Left ventricle myocardium inferior (tissue), 1 donor: ENCODE results near the gene NEDD4L. TPM values are rescaled to one million over a fixed set of nuclear protein-coding genes. Genes with fewer than 3 reads are reported as not detected.
A peak's percentile ranks its signal among the peaks of the same experiment; 100 is the strongest.

Experiments used
- DNase-seq: peaks from one replicate; pipeline ENCODE4 v3.0.0-alpha.2; 2020
- H3K27ac ChIP-seq: fragments of 200-600 bp; replicated peaks from 2 replicates; pipeline ENCODE4 v1.8.0; 2021
- H3K27me3 ChIP-seq: fragments of 200-600 bp; 2 replicates; pipeline ENCODE4 v1.8.0; 2021; ENCODE audit warnings: low read depth
- H3K36me3 ChIP-seq: fragments of 200-600 bp; 2 replicates; pipeline ENCODE4 v1.8.0; 2021
- H3K4me1 ChIP-seq: fragments of 200-600 bp; 2 replicates; pipeline ENCODE4 v1.8.0; 2021
- H3K4me3 ChIP-seq: fragments of 200-600 bp; 2 replicates; pipeline ENCODE4 v1.8.0; 2021; ENCODE audit warnings: mild to moderate bottlenecking, moderate library complexity
- H3K9me3 ChIP-seq: fragments of 200-600 bp; replicated peaks from 2 replicates; pipeline ENCODE4 v1.8.0; 2021
- CTCF ChIP-seq: fragments of 200-600 bp; IDR thresholded peaks from 2 replicates; pipeline ENCODE4 v1.8.0; 2021; ENCODE audit warnings: antibody characterized with exemption, mild to moderate bottlenecking, borderline replicate concordance
- intact Hi-C: fragments of 100-400 bp; cut with micrococcal nuclease; formaldehyde crosslinking; loops from one replicate; pipeline ENCODE4 v1.11.0; 2022
- total RNA-seq: library from RNA; stranded (reverse); fragmentation: NEBNext Ultra II Directional; extraction: Animal tissue kit (Norgen Biotek cat#: 25700); gene quantifications from one replicate; pipeline ENCODE4 v1.2.1, GENCODE V29; 2021
- donor health status: DM: no; HTN: yes; CAD: no; lungs with severe emphysema.

Gene NEDD4L
- total RNA-seq, 1 donor from 2014 or later = 45.8 TPM

DNA sequence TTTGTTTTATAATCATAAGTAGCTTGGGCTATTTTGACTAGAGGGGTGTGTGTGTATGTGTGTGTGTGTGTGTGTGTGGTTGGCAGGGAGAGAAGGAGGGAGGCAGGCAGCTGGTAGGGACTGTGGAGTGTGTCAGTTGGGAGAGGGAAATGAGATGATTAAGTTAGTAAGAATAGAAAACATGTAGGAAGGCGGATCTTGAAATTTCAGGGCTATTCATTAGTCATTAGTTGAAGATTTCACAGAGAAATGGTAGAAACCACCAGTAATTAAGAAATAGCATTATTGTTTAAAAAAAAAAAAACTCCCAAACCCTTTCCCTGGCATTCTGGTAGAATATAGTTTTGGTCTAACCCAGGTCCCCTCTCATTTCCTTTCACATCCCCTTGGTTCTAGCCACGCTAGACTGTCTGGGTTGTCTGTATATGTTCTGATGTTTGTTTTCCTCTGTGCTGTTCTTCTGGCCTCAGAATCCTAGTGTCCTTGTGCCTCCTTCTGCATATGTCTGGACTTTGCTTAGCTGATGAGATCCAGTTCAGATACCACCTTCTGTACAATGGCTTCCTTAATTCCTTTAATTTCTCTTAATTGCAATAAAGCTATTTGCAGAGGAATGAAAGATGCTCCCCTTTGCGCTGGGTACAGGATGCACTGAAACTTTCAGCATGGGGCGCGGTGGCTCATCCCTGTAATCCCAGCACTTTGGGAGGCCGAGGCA is 161.6 kb downstream of the NEDD4L start:
- TF ChIP-seq CTCF = no peak
- no peak overlapping the region for H3K27ac ChIP-seq
- DNase-seq = no peak

DNA sequence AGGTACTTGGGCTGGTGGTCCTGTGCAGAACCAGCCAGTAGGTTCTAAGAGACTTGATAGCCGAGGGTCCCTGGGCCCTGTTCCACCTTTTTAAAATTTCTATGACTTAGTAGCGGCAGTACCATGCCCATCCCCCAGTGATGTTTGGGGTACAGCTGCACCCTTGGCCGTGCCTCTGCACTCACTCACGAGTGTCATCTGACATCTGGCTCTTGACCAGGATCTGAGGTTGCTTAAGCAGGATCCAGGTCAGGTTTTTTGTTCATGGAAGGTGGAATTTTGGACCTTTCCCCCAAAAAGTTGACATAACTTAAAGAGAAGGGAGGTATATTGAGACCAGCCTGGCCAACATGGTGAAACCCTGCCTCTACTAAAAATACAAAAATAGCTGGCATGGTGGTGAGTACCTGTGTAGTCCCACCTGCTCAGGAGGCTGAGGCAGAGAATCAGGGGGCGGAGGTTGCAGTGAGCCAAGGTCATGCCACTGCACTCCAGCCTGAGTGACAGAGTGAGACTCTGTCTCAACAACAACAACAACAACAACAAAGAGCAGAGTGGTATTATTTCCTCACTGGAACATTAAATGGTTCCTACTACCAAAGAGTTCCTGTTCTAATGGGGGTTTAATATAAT is 163.6 kb downstream of the NEDD4L start:
- no peak for DNase-seq
- Histone ChIP-seq H3K36me3 (no peaks in the 10 kb centered on the region), H3K4me1 (peaks cover 28% of the 10 kb centered on the region), H3K27ac (peak overlapping the region; percentile 57), H3K4me3 (no peak overlapping the region), H3K27me3 (no peaks in the 10 kb centered on the region), H3K9me3 (no peaks in the 10 kb centered on the region)
- intact Hi-C loops = no loop called here
- TF ChIP-seq CTCF = no peak

More for the DNA sequence above, 161.6 kb downstream of the NEDD4L start:
- H3K9me3 ChIP-seq = no peaks in the 10 kb centered on the region
- no peaks in the 10 kb centered on the region for H3K27me3 ChIP-seq
- H3K4me3 ChIP-seq = no peak overlapping the region
- H3K4me1 ChIP-seq = peaks cover 44% of the 10 kb centered on the region
- intact Hi-C loops = no loop called here
- H3K36me3 ChIP-seq = no peaks in the 10 kb centered on the region

- intact Hi-C loops = no loop called here
- peaks cover 27% of the 10 kb centered on the region for H3K4me1 ChIP-seq
- H3K27ac ChIP-seq = peak overlapping the region; percentile 57
Measured at GRCh38 chr18:58208207-58208932, 164.3 kb downstream of the NEDD4L start.

GRCh38 chr18:58209326-58209725 is 165.3 kb downstream of the NEDD4L start:
- Histone ChIP-seq H3K9me3 (no peaks in the 10 kb centered on the region), H3K4me3 (no peak overlapping the region), H3K27ac (no peak overlapping the region), H3K4me1 (peaks cover 27% of the 10 kb centered on the region), H3K36me3 (no peaks in the 10 kb centered on the region), H3K27me3 (no peaks in the 10 kb centered on the region)
- TF ChIP-seq CTCF = no peak
- intact Hi-C loops = no loop called here
- DNase-seq = no peak

More at GRCh38 chr18:58208207-58208932, 164.3 kb downstream of the NEDD4L start:
- no peak for TF ChIP-seq CTCF
- DNase-seq = no peak
- H3K4me3 ChIP-seq = no peak overlapping the region
- no peaks in the 10 kb centered on the region for H3K36me3 ChIP-seq
- no peaks in the 10 kb centered on the region for H3K27me3 ChIP-seq
- H3K9me3 ChIP-seq = no peaks in the 10 kb centered on the region

GRCh38 chr18:58211510-58211909 is 167.5 kb downstream of the NEDD4L start:
- intact Hi-C loops = no loop called here
- H3K27me3 ChIP-seq = no peaks in the 10 kb centered on the region
- no peak for TF ChIP-seq CTCF

More at GRCh38 chr18:58211510-58211909, 167.5 kb downstream of the NEDD4L start:
- no peaks in the 10 kb centered on the region for H3K9me3 ChIP-seq
- H3K27ac ChIP-seq = no peak overlapping the region
- no peak for DNase-seq
- H3K4me3 ChIP-seq = no peak overlapping the region
- no peaks in the 10 kb centered on the region for H3K36me3 ChIP-seq
- H3K4me1 ChIP-seq = peaks cover 31% of the 10 kb centered on the region
